Right ventricle myocardium inferior (tissue), 1 donor: Measurements from ENCODE around the gene AP1G2. TPM values are rescaled to one million over a fixed set of nuclear protein-coding genes. Genes with fewer than 3 reads are reported as not detected.

ENCODE experiments used
- ATAC-seq: fragments of 200-7000 bp; cut with Tn5 transposase; one replicate; pipeline ENCODE4 v1.9.1; 2020; ENCODE audit warnings: mild to moderate bottlenecking, moderate library complexity
- DNase-seq: peaks from one replicate; pipeline ENCODE4 v3.0.0; 2021; ENCODE audit errors: missing footprints
- intact Hi-C: fragments of 100-400 bp; cut with DNase I; formaldehyde crosslinking; loops from one replicate; pipeline ENCODE4 v1.11.0; 2022
- total RNA-seq: library from RNA; stranded (reverse); fragmentation: NEBNext Ultra II Directional; extraction: Animal tissue kit (Norgen Biotek cat#: 25700); gene quantifications from one replicate; pipeline ENCODE4 v1.2.1, GENCODE V29; 2021
- donor health status: DM: no; HTN: yes; CAD: no; lungs with severe emphysema.

The AP1G2 gene
- total RNA-seq, 1 donor from 2014 or later = 15.5 TPM

- intact Hi-C loops = loop anchor here (10.0 kb wide), 1 partner anchor 299 kb away; no protein-coding TSS in a partner anchor
- ATAC-seq (no peak), DNase-seq (no peak)
Observed at GRCh38 chr14:23564181-23564812, 3.3 kb downstream of the AP1G2 start.

GRCh38 chr14:23563473-23564180, 4.0 kb downstream of the AP1G2 start:
- ATAC-seq = no peak
- no peak for DNase-seq
- intact Hi-C loops = loop anchor here (2.0 to 10.0 kb wide), 2 partner anchors 85 to 299 kb away; no protein-coding TSS in a partner anchor

GRCh38 chr14:23562822-23563472, 4.6 kb downstream of the AP1G2 start:
- intact Hi-C loops = loop anchor here (2.0 to 10.0 kb wide), 2 partner anchors 84 to 298 kb away; no protein-coding TSS in a partner anchor
- ATAC-seq (no peak), DNase-seq (no peak)

GRCh38 chr14:23561873-23562821, 5.4 kb downstream of the AP1G2 start:
- DNase-seq = no peak
- intact Hi-C loops = loop anchor here (2.0 to 10.0 kb wide), 2 partner anchors 83 to 297 kb away; no protein-coding TSS in a partner anchor

GRCh38 chr14:23561259-23561658, 6.3 kb downstream of the AP1G2 start:
- intact Hi-C loops = loop anchor here (10.0 kb wide), 1 partner anchor 296 kb away; no protein-coding TSS in a partner anchor
- DNase-seq (no peak), ATAC-seq (no peak)

More at GRCh38 chr14:23561873-23562821, 5.4 kb downstream of the AP1G2 start:
- no peak for ATAC-seq

GRCh38 chr14:23559926-23560520, 7.6 kb downstream of the AP1G2 start:
- ATAC-seq (no peak), DNase-seq (no peak)
- intact Hi-C loops = loop anchor here (5.0 to 10.0 kb wide), 2 partner anchors 238 to 295 kb away; partner anchors contain the start of gene PABPN1

- DNase-seq (no peak), ATAC-seq (no peak)
- intact Hi-C loops = loop anchor here (5.0 kb wide), 1 partner anchor 237 kb away; the partner anchor contains the start of gene PABPN1
Observed at GRCh38 chr14:23559010-23559925, 8.3 kb downstream of the AP1G2 start.

GRCh38 chr14:23558346-23559009, 9.1 kb downstream of the AP1G2 start:
- DNase-seq (no peak), ATAC-seq (no peak)
- intact Hi-C loops = loop anchor here (5.0 kb wide), 1 partner anchor 236 kb away; the partner anchor contains the start of gene PABPN1

- intact Hi-C loops = loop anchor here (5.0 kb wide), 1 partner anchor 236 kb away; the partner anchor contains the start of gene PABPN1
Observed at GRCh38 chr14:23557946-23558345, 9.6 kb downstream of the AP1G2 start.

GRCh38 chr14:23557521-23557920, 10.1 kb downstream of the AP1G2 start:
- DNase-seq (no peak), ATAC-seq (no peak)
- intact Hi-C loops = loop anchor here (5.0 kb wide), 1 partner anchor 235 kb away; the partner anchor contains the start of gene PABPN1

More at GRCh38 chr14:23557946-23558345, 9.6 kb downstream of the AP1G2 start:
- ATAC-seq (no peak), DNase-seq (no peak)

GRCh38 chr14:23556700-23557440, 10.7 kb downstream of the AP1G2 start:
- ATAC-seq = no peak
- intact Hi-C loops = loop anchor here (5.0 kb wide), 1 partner anchor 235 kb away; the partner anchor contains the start of gene PABPN1
- DNase-seq = no peak

GRCh38 chr14:23555882-23556699, 11.5 kb downstream of the AP1G2 start, which contains the start of gene THTPA:
Gene THTPA (plus strand): TSS chr14:23556271. CDS start chr14:23556758, 487 bp downstream.
- peak; percentile 96 for ATAC-seq
- DNase-seq = peak; percentile 98
- intact Hi-C loops = loop anchor here (5.0 kb wide), 1 partner anchor 234 kb away; the partner anchor contains the start of gene PABPN1

GRCh38 chr14:23555533-23555881, 12.1 kb downstream of the AP1G2 start:
- no peak for ATAC-seq
- no peak for DNase-seq
- intact Hi-C loops = loop anchor here (5.0 kb wide), 1 partner anchor 233 kb away; the partner anchor contains the start of gene PABPN1

GRCh38 chr14:23551266-23552028, 16.1 kb downstream of the AP1G2 start, which contains the start of gene ZFHX2:
Gene ZFHX2 (minus strand): TSS chr14:23551765. CDS start chr14:23535325, 16,440 bp downstream.
- ATAC-seq = peak; percentile 68
- intact Hi-C loops = no loop called here
- peak; percentile 94 for DNase-seq
